Keratinocyte (primary cell): ENCODE data around the gene PEX5L.

ENCODE experiments used
- CTCF ChIP-seq, 3 experiments: IDR thresholded peaks in 1 of 3; conservative IDR thresholded peaks in 1 of 3; optimal IDR thresholded peaks in 1 of 3; 2 replicates in 2 of 3; 3 replicates in 1 of 3; pipeline versions ENCODE3 to v1.5.1; 2011; ENCODE audit warnings: low read length in 3 of 3, mild to moderate bottlenecking in 3 of 3, moderate library complexity in 2 of 3, control low read depth in 1 of 3, inconsistent platforms in 1 of 3; ENCODE audit not compliant: insufficient read depth in 2 of 3; ENCODE audit errors: extremely low read depth in 1 of 3
- EZH2 ChIP-seq: IDR thresholded peaks from one replicate; pipeline ENCODE4 v1.6.1; 2012; ENCODE audit warnings: inconsistent platforms, mild to moderate bottlenecking, low read length, moderate library complexity

- TF ChIP-seq CTCF (optimal IDR thresholded peaks at IDR 0.05 in 1 of 3, IDR thresholded peaks at IDR 0.05 in 1 of 3, conservative IDR thresholded peaks at IDR 0.05 in 1 of 3; ENCODE audit: extremely low read depth in 1 of 3, insufficient read depth in 2 of 3, low read length in 3 of 3) (no peak), EZH2 (no peak)
These were observed 59.4 kb downstream of the PEX5L start for GRCh38 chr3:179977356-179977755.
